GM23248 (cell line): Measurements from ENCODE around the gene HOXB6.

Experiments
- EZH2 ChIP-seq: fragments of 200-600 bp; sonication (generic); IDR thresholded peaks from 2 replicates; pipeline ENCODE4 v1.6.1; 2018; ENCODE audit warnings: antibody characterized with exemption, mild to moderate bottlenecking; ENCODE audit not compliant: insufficient read depth, poor library complexity, severe bottlenecking
- EZH2phosphoT487 ChIP-seq: fragments of 200-600 bp; sonication (generic); IDR thresholded peaks from 2 replicates; pipeline ENCODE4 v1.6.1; 2018; ENCODE audit warnings: antibody characterized with exemption, moderate library complexity, mild to moderate bottlenecking, low read depth; ENCODE audit not compliant: insufficient read depth

DNA sequence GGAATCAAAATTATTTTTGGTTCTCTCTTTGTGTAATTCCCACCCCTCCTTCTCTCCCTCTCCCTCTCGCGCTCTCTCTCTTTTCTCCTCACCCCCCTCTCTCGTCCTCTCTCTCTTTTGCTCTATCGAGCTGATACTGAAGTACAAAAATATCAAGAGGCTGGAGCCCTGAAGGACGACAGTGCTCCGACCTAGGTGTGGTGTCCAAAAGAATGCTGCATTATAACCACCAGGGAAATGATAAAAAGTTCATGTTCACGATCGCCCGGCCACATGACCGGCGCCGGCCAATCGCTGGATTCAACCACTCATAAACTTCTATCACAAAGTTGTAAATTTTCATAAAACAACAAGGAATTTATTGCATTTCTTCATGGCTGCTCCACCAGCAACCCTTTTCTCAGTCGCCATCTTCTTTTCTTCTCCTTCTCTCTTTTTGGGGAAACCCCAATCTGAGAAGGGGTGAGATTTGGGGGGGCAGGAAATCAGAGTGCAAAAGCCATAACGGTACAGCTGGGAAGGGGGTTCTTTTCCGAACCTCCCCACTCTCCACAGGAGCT lies at the start of gene HOXB6:
- TF ChIP-seq EZH2phosphoT487 (no peak), EZH2 (no peak)
